Mesothelial cell of epicardium (in vitro differentiated cells): ENCODE results near the gene TFDP1. TPM values are rescaled to one million over a fixed set of nuclear protein-coding genes. Genes with fewer than 3 reads are reported as not detected.

Experiments used
- DNase-seq, 2 experiments: peaks; one replicate each; pipeline ENCODE4 v3.0.0; 2021; ENCODE audit warnings: low spot score in 2 of 2; ENCODE audit not compliant: unreplicated experiment in 2 of 2
- H3K27ac Mint-ChIP-seq: 2 replicates; pipeline ENCODE4 v1.8.0; 2021; ENCODE audit warnings: mixed read lengths
- H3K27me3 Mint-ChIP-seq: 2 replicates; pipeline ENCODE4 v1.8.0; 2021; ENCODE audit warnings: low read depth, mixed read lengths
- H3K36me3 Mint-ChIP-seq: 2 replicates; pipeline ENCODE4 v1.8.0; 2021; ENCODE audit warnings: mixed read lengths
- H3K4me1 Mint-ChIP-seq: 2 replicates; pipeline ENCODE4 v1.8.0; 2021; ENCODE audit warnings: mixed read lengths
- H3K4me3 Mint-ChIP-seq: 2 replicates; pipeline ENCODE4 v1.8.0; 2021; ENCODE audit warnings: mild to moderate bottlenecking, moderate library complexity, mixed read lengths
- H3K9me3 Mint-ChIP-seq: 2 replicates; pipeline ENCODE4 v1.8.0; 2021; ENCODE audit warnings: mixed read lengths
- CTCF ChIP-seq: fragments of 200-600 bp; sonication (generic); IDR thresholded peaks from one replicate; pipeline ENCODE4 v1.5.0; 2021; ENCODE audit warnings: antibody characterized with exemption; ENCODE audit not compliant: unreplicated experiment
- total RNA-seq: library from RNA; stranded (reverse); gene quantifications from 3 replicates; pipeline ENCODE4 v1.2.1, GENCODE V29; 2021

The TFDP1 gene
- total RNA-seq, 1 donor from 2014 or later, result 52.6 TPM

- Mint-ChIP-seq H3K9me3 (peaks cover 2% of the 10 kb centered on the region), H3K27ac (no peak overlapping the region), H3K27me3 (no peaks in the 10 kb centered on the region), H3K4me1 (no peaks in the 10 kb centered on the region), H3K4me3 (no peak overlapping the region), H3K36me3 (peaks cover 68% of the 10 kb centered on the region)
- no peak for DNase-seq
- no peak for TF ChIP-seq CTCF
Measured at GRCh38 chr13:113635709-113636108, 51.2 kb downstream of the TFDP1 start.

- Mint-ChIP-seq H3K36me3 (peaks cover 70% of the 10 kb centered on the region), H3K27ac (no peak overlapping the region), H3K9me3 (peaks cover 4% of the 10 kb centered on the region), H3K4me3 (no peak overlapping the region), H3K27me3 (no peaks in the 10 kb centered on the region), H3K4me1 (no peaks in the 10 kb centered on the region)
- no peak for TF ChIP-seq CTCF
- DNase-seq, result no peak
Measured at GRCh38 chr13:113636266-113636963, 51.9 kb downstream of the TFDP1 start.

- no peaks in the 10 kb centered on the region for H3K4me1 Mint-ChIP-seq
- no peak overlapping the region for H3K27ac Mint-ChIP-seq
- peaks cover 11% of the 10 kb centered on the region for H3K9me3 Mint-ChIP-seq
- H3K36me3 Mint-ChIP-seq, result peaks cover 74% of the 10 kb centered on the region
- no peak for TF ChIP-seq CTCF
- no peaks in the 10 kb centered on the region for H3K27me3 Mint-ChIP-seq
- no peak for DNase-seq
- H3K4me3 Mint-ChIP-seq, result no peak overlapping the region
Measured at GRCh38 chr13:113637262-113638160, 53.0 kb downstream of the TFDP1 start.

GRCh38 chr13:113638173-113638746 is 53.7 kb downstream of the TFDP1 start:
- Mint-ChIP-seq H3K4me3 (no peak overlapping the region), H3K27me3 (no peaks in the 10 kb centered on the region), H3K9me3 (peaks cover 19% of the 10 kb centered on the region), H3K4me1 (no peaks in the 10 kb centered on the region), H3K27ac (no peak overlapping the region), H3K36me3 (peaks cover 74% of the 10 kb centered on the region)
- DNase-seq, result no peak
- no peak for TF ChIP-seq CTCF

GRCh38 chr13:113638806-113639205 is 54.3 kb downstream of the TFDP1 start:
- peaks cover 75% of the 10 kb centered on the region for H3K36me3 Mint-ChIP-seq
- H3K9me3 Mint-ChIP-seq, result peaks cover 23% of the 10 kb centered on the region
- H3K4me1 Mint-ChIP-seq, result no peaks in the 10 kb centered on the region
- no peak overlapping the region for H3K4me3 Mint-ChIP-seq
- H3K27ac Mint-ChIP-seq, result no peak overlapping the region
- TF ChIP-seq CTCF, result no peak
- DNase-seq, result no peak
- H3K27me3 Mint-ChIP-seq, result no peaks in the 10 kb centered on the region
